Peyer's patch (tissue), 4 donors: Measurements from ENCODE around the gene SLC27A2.

Experiments
- POLR2A ChIP-seq, 2 donors: fragments of 450-650 bp; IDR thresholded peaks; one replicate each; pipeline ENCODE4 v1.5.1; 2017; ENCODE audit warnings: antibody characterized with exemption in 2 of 2, mild to moderate bottlenecking in 2 of 2, moderate library complexity in 2 of 2
- TF ChIP-seq, protein P1 (sequence below), 6 experiments: fragments of 450-650 bp in 4 of 6; fragments of 200-600 bp in 2 of 6; sonication (generic) in 1 of 6; IDR thresholded peaks; one replicate each; pipeline ENCODE4 v1.5.1; 2017 to 2019; ENCODE audit warnings: antibody characterized with exemption in 6 of 6, mild to moderate bottlenecking in 3 of 6, moderate library complexity in 1 of 6

DNA sequence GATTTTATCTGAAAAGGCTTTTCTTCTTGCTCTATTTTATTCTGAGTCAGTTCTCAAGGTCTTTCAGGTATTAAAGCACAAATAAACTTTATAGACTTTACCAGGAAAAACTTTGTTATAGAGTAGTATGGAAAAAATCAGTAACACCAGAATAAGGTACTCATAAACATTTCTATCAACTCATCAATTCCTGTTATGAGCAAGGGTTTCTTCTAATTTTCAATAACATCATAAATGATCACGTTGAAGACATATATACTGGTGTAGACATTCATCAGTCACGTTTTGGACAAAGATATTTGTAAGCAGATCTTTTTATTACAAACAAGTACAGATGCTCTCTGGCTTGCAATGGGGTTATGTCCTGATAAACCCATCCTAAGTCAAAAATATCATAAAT is 93.1 kb downstream of the SLC27A2 start:
- no peak for TF ChIP-seq POLR2A (IDR thresholded peaks at IDR 0.05)
- TF ChIP-seq, protein P1, sequence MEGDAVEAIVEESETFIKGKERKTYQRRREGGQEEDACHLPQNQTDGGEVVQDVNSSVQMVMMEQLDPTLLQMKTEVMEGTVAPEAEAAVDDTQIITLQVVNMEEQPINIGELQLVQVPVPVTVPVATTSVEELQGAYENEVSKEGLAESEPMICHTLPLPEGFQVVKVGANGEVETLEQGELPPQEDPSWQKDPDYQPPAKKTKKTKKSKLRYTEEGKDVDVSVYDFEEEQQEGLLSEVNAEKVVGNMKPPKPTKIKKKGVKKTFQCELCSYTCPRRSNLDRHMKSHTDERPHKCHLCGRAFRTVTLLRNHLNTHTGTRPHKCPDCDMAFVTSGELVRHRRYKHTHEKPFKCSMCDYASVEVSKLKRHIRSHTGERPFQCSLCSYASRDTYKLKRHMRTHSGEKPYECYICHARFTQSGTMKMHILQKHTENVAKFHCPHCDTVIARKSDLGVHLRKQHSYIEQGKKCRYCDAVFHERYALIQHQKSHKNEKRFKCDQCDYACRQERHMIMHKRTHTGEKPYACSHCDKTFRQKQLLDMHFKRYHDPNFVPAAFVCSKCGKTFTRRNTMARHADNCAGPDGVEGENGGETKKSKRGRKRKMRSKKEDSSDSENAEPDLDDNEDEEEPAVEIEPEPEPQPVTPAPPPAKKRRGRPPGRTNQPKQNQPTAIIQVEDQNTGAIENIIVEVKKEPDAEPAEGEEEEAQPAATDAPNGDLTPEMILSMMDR (IDR thresholded peaks at IDR 0.05), result no peak
